OCI-LY1 (cell line): ENCODE results near the gene IKZF3.

Experiments used
- EZH2 ChIP-seq: fragments of 200-600 bp; sonication (generic), shearing (Covaris generic); IDR thresholded peaks from 2 replicates; pipeline ENCODE4 v1.8.0; 2017; ENCODE audit warnings: borderline replicate concordance, mixed run types, mild to moderate bottlenecking, antibody characterized with exemption, low read length, moderate library complexity, mixed read lengths
- TF ChIP-seq, protein P1 (sequence below): fragments of 200-600 bp; sonication (generic), shearing (Covaris generic); IDR thresholded peaks from 2 replicates; pipeline ENCODE4 v1.5.1; 2017; ENCODE audit warnings: mild to moderate bottlenecking, antibody characterized with exemption, low read length, moderate library complexity, mixed read lengths

DNA sequence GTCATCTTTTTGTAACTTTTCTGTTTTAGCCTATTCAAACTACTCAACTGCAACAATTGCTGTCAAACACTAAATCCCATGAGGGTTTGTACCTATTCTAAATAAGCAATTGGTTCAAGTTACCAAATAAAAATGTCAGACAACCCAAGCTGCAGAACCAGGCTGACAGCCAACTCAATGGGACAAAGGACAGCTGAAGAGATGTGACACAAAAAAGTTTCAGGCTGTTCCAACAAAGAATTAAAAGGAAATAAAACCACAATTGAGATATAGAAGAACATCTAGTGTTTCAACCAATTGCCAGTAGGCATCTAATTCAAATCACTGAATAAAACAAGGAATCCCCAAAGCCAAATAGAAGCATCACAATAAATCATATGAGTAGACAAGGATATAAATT, 77.1 kb downstream of the IKZF3 start:
- TF ChIP-seq, protein P1, sequence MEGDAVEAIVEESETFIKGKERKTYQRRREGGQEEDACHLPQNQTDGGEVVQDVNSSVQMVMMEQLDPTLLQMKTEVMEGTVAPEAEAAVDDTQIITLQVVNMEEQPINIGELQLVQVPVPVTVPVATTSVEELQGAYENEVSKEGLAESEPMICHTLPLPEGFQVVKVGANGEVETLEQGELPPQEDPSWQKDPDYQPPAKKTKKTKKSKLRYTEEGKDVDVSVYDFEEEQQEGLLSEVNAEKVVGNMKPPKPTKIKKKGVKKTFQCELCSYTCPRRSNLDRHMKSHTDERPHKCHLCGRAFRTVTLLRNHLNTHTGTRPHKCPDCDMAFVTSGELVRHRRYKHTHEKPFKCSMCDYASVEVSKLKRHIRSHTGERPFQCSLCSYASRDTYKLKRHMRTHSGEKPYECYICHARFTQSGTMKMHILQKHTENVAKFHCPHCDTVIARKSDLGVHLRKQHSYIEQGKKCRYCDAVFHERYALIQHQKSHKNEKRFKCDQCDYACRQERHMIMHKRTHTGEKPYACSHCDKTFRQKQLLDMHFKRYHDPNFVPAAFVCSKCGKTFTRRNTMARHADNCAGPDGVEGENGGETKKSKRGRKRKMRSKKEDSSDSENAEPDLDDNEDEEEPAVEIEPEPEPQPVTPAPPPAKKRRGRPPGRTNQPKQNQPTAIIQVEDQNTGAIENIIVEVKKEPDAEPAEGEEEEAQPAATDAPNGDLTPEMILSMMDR = no peak
- TF ChIP-seq EZH2 = no peak
